NCI-H128 (cell line): ENCODE results near the gene CENPQ.
A peak's percentile ranks its signal among the peaks of the same experiment; 100 is the strongest.
"Not testable (repeated sequence)": the region's sequence is repeated elsewhere in the genome, so short reads cannot be mapped to it uniquely, and the experiment has no call there.

ENCODE experiments used
- DNase-seq: peaks from one replicate; lab custom pipeline; 2025; ENCODE audit not compliant: unreplicated experiment; lab: John Stamatoyannopoulos, UW

The CENPQ gene, protein sequence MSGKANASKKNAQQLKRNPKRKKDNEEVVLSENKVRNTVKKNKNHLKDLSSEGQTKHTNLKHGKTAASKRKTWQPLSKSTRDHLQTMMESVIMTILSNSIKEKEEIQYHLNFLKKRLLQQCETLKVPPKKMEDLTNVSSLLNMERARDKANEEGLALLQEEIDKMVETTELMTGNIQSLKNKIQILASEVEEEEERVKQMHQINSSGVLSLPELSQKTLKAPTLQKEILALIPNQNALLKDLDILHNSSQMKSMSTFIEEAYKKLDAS

DNA sequence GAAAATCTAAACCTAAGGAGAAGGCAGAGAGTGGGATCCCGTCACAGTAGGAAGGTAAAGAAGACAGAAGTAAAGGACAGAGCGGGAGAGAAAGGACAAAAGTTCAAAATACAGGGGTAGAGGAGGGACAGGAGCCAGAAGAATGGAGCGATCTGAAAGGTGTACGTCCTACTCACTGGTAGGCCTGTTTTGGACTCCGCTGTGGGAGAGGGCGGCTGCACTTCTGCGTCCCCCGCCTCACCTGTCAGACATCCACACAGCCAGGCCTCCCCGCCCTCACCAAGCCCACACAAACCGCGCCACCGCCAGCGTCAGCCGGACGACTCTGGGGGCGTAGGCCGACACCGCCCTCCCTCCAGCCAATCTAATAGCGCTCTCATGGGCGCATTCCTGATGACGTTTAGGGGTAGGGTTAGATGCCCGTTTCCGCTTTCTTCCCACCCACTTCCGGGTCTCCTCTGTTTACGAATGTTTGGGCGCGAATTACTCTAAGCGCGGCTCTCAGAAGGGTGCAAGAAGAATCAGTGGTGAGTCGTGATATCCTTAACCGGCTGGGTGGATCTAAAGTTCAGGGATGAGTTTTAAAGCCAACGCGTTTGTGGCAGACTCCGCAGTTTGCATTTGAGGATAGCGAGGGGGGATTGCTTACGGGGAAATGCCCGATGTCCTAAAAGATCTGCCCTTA lies at the start of gene CENPQ, which contains the start of gene MMUT:
Gene CENPQ (plus strand): TSS at position 444 of the 685 bp plus-strand sequence. CDS start 6,807 bp downstream, outside the sequence.
Gene MMUT (minus strand): TSS at position 327 of the 685 bp plus-strand sequence. CDS start 3,787 bp downstream, outside the sequence.
- DNase-seq, result peak; percentile 73

DNA sequence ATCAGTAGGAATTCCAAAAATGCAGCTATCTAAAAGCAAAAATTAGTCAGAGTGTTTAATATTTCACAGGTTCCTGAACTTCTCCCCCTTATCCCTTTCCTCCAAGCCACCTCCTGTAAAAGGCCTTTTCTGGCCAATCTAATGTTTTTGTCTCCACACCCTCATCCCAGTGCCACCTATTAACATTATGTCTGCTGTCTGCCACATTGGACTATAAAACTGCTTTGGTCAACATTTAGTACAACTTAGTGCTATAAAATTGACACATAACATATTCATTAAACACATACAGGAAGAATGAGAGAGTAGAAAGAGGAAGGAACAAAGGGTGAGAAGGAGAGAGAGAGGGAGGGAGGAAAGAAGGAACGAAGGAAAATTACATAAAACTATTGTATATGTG lies 47.8 kb upstream of the CENPQ start:
- DNase-seq, result no peak

DNA sequence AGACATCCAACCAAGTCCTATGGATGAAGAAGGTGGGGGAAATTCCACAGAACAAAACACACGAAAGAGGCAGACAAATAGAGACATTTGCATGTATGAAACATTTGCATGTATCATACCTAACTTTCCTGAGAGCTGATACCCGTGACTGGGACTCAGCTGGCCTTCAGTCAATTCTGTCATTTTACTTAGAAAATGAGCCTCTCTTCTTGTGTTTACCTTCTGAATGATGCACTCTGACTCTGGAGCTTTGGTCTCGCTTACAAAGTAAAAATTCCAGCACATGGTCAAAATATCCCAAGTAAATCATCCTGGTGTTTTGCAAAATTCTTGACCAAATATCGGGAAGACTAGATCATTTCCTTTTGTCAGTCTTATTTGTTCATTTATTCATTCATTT lies 47.0 kb upstream of the CENPQ start:
- no peak for DNase-seq

DNA sequence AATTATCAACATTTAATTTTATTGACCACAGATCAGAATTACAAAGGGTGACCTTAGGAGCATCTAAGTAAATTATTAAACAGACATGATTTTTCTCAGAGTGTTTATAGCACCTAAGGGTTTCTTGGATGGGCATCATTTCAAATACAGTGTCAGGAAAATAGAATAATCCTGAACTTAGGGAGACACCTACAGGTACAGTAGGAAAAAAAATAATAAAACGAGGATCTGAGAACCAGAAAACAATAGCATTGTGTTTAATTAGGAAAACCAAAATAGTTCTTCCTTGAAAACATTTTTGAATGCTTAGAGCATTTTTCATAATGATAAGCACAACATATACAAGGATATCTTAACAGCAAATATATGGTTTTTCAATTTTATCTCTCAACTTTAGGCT lies 39.4 kb upstream of the CENPQ start:
- no peak for DNase-seq

DNA sequence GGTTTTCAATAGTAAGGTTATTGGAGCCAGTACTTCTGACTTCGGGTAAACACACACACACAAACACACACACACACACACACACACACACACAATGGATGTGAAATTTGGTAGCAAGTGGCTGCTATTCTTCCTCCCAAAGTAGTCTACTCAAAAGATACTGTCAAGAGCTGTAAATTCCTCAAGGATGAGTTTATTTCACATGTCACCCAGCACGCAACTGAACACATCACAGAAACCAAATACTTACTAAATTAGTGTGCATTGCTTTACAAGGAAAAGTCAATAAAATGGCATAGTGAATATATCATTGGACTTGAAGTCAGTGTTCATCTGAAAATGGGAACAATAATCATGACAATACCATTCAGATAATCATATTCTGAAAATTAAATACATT lies 33.0 kb upstream of the CENPQ start:
- DNase-seq, result no peak

DNA sequence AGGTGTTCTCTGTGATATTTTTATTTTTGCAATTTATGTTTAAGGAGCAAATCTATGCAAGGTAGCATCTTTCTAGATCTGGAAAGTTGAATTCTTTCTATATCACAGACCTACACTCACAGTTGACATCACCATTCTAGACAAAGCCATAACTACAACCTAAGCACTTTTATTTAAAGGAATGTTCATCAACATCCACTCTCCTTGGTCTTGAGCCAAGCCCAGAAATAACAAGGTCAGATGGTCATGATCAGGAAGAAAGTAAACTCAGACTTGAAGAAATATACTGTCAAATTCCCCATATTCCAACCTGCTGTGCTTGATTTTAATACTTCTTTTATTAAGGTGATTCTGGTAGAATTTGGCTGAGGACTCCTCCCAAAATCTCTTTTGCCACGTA lies 32.3 kb upstream of the CENPQ start:
- no peak for DNase-seq

DNA sequence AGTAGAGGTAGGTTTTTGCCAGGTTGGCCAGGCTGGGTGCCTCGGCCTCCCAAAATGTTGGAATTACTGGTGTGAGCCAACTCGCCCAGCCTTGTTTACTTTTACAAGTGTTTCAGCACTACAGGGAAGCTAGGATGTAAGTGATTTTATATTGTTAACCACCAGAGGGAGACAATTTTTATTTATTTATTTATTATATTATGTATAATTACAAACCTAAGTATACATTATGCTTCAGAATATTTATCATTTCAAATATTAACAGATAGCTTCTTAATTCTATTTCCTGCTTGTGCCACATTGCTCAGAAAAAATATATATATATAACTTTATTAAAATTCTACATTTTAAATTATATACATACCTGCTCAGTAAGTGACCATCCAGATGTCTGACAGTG lies 9.9 kb upstream of the CENPQ start:
- DNase-seq, result no peak

DNA sequence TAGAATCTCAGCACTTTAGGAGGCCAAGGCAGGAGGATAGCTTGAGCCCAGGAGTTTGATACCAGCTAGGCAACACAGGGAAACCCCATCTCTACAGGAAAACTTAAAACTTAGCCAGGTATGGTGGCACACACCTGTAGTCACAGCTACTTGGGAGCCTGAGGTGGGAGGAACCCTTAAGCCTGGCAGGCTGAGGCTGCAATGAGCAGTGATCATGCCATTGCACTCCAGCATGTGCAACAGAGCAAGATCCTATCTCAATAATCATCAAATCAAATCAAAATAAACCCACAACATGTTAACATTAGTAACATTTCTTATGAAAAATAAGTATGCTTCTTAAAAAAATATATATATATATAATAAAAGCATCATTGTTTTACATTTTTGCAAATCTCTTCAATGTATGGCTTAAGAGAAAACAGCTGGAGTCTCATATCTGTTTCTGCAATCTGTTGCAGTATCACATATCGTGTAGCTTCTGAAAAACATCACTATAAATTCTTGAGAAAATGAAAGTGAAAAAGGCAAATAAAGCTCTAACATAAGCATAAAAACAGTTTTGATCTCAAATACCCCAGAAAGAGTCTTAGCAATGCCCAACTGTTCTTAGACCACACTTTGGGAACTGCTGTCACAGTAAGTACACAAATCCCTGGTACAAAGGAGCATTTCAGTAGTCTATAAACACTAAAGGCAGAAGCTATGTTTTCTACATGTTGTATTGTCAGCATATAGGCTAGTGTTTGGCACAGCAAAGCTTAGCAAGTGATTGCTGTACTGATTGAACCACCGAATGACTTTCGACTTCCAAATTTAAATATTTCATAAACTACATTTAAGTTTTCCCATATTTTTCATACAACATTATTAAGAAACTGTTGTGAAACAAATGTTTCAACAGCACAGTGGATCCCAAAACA lies 8.1 kb upstream of the CENPQ start:
- no peak for DNase-seq

DNA sequence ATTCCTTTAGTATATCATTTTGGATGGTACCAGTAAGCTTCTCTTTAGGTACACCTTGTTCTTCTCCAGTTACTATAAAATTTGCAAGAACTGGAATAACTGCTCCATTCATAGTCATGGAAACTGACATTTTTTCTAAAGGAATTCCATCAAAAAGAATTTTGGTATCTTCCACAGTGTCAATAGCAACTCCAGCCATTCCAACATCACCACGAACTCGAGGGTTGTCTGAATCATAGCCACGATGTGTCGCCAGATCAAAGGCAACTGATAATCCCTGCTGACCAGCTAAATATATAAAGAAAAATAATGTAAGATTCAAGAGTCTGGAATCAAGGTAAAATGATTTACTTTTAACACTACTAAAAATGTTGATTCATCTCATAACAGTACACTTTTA lies 5.4 kb upstream of the CENPQ start:
- DNase-seq, result no peak

DNA sequence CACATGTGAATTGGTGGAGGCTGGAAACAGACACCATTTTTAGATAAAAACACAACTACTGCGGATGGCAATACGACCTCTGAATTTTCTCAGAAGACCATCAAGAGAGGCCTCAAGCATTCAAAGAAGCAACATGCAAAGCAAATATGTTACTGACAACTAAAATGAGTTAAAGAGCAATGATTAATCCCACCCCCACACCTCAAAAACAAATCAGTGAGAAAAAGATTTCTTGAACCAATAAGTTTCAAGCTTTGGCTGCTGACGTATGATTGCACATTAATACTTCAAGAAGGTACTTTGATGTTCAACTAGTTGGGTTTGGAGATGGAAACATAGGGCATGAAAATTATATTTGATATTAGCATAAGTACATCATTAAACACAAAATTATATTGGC lies 1.1 kb upstream of the CENPQ start:
- DNase-seq, result no peak

DNA sequence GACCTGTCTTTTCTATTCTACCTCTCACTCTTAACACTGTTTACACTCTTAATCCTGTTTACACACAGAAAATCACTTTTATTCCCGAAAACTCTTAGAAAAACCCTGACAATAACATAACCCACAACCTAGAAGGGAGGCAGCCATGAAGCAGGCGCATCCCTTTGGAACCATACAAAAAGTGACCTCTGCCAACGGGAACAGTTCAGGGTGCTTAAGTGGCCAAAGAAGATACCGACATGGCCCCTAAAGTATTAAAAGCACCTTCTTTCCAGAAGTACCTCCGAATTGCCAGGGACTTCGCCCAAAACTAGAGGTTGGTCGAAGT lies 607 bp upstream of the CENPQ start:
- DNase-seq, result no peak

DNA sequence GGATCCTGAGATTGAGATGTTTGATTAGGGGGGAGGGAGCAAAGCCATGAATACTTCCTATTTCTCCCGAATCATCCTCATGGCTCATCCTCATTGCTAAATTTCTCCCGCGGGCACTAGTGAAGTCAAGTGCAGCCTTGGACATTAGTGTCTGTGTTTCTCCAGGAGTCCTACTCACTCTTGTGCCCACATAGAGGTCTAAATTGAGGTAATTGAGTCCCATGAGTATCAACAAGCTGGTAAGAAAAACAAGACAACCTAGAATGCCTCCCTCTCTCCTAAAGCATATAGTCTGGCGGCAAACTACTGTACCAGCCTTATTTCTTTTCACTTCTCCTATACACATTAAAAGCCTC lies 420 bp downstream of the CENPQ start:
- DNase-seq, result no peak

DNA sequence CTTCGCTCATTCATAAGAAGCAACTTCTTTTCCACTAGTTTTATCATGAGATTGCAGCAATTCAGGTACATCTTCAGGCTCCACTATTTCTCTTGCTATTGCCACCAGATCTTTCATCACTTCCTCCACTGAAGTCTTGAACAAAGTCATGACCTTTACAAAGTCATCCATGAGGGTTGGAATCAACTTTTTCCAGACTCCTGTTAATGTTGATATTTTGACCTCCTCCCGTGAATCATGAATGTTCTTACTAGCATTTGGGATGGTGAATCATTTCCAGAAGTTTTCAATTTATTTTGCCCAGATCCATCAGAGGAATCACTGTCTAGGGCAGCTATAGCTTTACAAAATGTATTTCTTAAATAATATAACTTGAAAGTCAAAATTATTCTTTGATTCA lies 1.5 kb downstream of the CENPQ start:
- no peak for DNase-seq

DNA sequence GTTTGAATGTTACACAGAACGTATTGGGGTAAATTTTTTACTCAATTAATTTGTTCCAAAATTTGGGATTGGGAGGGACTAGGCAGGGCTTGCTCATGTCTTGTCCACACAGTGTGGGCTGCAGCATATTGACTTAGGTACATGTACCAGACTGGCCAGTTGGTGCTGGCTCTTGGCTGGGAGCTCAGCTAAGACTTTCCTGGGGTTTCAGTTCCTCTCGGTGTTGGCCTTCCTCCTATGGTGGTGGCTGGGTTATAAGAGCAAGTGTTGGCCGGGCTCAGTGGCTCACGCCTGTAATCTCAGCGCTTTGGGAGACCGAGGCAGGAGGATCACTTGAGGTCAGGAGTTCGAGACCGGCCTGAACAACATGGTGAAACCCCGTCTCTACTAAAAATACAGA lies 4.9 kb downstream of the CENPQ start:
- DNase-seq, result no peak

DNA sequence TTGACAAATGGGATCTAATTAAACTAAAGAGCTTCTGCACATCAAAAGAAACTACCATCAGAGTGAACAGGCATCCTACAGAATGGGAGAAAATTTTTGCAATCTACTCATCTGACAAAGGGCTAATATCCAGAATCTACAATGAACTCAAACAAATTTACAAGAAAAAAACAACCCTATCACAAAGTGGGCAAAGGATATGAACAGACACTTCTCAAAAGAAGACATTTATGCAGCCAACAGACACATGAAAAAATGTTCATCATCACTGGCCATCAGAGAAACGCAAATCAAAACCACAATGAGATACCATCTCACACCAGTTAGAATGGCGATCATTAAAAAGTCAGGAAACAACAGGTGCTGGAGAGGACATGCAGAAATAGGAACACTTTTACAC lies 13.4 kb downstream of the CENPQ start:
- DNase-seq, result not testable (repeated sequence)

DNA sequence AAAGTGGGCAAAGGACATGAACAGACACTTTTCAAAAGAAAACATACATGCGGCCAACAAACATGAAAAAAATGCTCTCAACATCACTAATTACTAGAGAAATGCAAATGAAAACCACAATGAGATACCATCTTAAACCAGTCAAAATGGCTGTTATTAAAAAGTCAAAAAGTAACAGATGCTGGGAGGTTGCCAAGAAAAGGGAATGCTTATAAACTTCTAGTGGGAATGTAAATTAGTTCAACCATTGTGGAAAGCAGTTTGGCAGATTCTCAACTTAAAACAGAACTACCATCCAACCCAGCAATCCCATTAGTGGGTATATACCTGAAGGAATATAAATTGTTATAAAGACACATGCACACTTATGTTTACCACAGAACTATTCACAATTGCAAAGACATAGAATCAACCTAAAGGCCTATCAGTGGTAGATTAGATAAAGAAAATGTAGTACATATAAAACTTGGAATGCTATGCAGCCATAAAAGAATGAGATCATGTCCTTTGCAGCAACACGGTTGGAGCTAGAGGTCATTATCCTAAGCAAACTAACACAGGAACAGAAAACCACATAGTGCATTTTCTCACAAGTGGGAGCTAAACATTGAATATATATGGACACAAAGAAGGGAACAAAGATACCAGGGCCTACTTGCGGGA lies 16.3 kb downstream of the CENPQ start:
- no peak for DNase-seq

DNA sequence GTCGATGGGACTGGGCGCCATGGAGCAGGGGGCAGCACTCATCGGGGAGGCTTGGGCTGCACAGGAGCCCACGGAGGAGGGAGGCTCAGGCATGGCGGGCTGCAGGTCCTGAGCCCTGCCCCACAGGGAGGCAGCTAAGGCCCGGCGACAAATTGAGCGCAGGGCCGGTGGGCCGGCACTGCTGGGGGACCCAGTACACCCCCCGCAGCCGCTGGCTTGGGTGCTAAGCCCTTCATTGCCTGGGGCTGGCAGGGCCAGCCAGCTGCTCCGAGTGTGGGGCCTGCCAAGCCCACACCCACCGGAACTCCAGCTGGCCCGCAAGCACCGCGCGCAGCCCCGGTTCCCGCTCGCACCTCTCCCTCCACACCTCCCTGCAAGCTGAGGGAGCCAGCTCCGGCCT lies 18.7 kb downstream of the CENPQ start:
- not testable (repeated sequence) for DNase-seq

DNA sequence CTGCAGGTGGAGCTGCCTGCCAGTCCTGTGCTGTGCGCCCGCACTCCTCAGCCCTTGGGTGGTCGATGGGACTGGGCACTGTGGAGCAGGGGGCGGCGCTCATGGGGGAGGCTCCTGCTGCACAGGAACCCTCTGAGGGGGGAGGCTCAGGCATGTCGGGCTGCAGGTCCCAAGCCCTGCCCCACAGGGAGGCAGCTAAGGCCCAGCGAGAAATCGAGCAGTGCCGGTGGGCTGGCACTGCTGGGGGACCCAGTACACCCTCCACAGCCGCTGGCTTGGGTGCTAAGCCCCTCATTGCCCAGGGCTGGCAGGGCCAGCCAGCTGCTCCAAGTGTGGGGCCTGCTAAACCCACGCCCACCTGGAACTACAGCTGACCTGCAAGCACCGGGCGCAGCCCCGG lies 20.2 kb downstream of the CENPQ start:
- not testable (repeated sequence) for DNase-seq

DNA sequence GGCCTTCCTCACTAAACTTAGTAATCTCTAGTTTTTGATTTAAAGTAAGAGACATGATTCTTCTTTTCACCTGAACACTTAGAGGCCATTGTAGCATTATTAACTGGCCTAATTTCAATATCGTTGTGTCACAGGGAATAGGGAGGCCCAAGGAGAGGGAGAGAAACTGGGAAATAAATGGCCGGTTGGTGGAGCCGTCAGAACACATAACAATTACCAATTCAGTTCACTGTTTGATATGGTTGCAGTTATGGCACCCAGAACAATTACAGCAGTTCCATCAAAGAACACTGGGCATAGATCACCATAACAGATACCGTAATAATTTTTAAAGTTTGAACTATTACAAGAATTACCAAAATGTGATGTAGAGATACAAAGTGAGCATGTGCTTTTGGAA lies 27.5 kb downstream of the CENPQ start:
- DNase-seq, result no peak

DNA sequence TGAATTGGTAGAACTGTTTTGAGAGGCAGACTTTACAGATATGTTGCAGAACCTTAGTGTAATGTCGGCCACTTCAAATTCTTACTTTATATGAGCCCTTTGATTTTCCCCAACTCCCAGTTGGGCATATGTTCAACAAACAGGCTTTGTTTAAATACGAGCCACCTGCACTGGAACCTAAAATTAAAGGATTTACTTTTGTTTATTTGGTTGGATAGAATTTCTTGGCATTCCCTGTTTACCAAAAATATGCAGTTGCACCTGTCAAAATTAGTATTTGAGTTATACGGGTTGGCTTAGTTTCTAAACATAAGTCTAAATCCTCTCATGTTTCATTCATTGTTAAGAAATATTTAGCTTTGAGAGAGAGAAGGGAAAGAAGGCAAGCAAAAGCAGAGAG lies 34.1 kb downstream of the CENPQ start:
- no peak for DNase-seq

DNA sequence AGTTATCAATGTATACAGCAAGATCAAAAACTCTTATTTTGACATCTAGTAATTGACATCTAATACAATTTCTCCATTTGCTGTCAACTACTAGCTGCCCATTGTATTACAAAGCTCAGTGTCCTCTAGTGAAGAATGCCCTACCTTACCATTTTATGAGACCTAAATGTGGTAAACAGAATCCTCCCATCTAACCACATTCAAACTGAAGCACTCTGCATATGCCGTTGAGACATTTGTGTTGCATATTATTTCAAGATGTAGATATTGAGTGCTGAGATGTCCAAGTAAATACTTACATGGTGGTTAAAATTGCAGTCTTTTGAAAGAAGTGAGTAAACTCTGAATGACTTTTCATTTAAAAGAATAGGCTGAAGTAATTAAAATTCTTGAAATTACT lies 36.0 kb downstream of the CENPQ start:
- no peak for DNase-seq
